Activated CD4-positive, alpha-beta memory T cell treated with anti-CD3 and anti-CD28 coated beads for 36 hours (primary cell): Measurements from ENCODE around the gene MYH7. TPM values are rescaled to one million over a fixed set of nuclear protein-coding genes. Genes with fewer than 3 reads are reported as not detected.

Experiments used
- CTCF ChIA-PET: fragments of 350-600 bp; sonication (Branson Sonifier 250); formaldehyde crosslinking; loops from one replicate; lab custom pipeline; 2021; ENCODE audit warnings: antibody characterized with exemption, inconsistent platforms; lab: Charles Lee
- POLR2A ChIA-PET: fragments of 350-600 bp; sonication (Branson Sonifier 250); formaldehyde crosslinking; loops from one replicate; lab custom pipeline; 2021; ENCODE audit warnings: antibody characterized with exemption; lab: Charles Lee
- DNase-seq: peaks from one replicate; pipeline ENCODE4 v3.0.0-alpha.2; 2020
- H3K27ac Mint-ChIP-seq: one replicate; pipeline ENCODE4 v1.8.0; 2021; ENCODE audit warnings: mixed read lengths
- H3K27me3 Mint-ChIP-seq: one replicate; pipeline ENCODE4 v1.8.0; 2021; ENCODE audit warnings: mixed read lengths
- H3K36me3 Mint-ChIP-seq: one replicate; pipeline ENCODE4 v1.8.0; 2021; ENCODE audit warnings: mixed read lengths
- H3K4me1 Mint-ChIP-seq: one replicate; pipeline ENCODE4 v1.8.0; 2021; ENCODE audit warnings: low read depth, mixed read lengths
- H3K4me3 Mint-ChIP-seq: one replicate; pipeline ENCODE4 v1.8.0; 2021; ENCODE audit warnings: mild to moderate bottlenecking, mixed read lengths
- H3K9me3 Mint-ChIP-seq: one replicate; pipeline ENCODE4 v1.8.0; 2021; ENCODE audit warnings: mixed read lengths
- intact Hi-C: fragments of 100-400 bp; cut with micrococcal nuclease; formaldehyde crosslinking; loops from one replicate; pipeline ENCODE4 v1.15.1; 2023
- total RNA-seq, 2 experiments: library from RNA; stranded (reverse); gene quantifications; one replicate each; pipeline ENCODE4 v1.2.3, GENCODE V29; 2021

MYH7 gene
- total RNA-seq, 2 experiments from 2014 or later = 0.02 TPM; not detected in 1

DNA sequence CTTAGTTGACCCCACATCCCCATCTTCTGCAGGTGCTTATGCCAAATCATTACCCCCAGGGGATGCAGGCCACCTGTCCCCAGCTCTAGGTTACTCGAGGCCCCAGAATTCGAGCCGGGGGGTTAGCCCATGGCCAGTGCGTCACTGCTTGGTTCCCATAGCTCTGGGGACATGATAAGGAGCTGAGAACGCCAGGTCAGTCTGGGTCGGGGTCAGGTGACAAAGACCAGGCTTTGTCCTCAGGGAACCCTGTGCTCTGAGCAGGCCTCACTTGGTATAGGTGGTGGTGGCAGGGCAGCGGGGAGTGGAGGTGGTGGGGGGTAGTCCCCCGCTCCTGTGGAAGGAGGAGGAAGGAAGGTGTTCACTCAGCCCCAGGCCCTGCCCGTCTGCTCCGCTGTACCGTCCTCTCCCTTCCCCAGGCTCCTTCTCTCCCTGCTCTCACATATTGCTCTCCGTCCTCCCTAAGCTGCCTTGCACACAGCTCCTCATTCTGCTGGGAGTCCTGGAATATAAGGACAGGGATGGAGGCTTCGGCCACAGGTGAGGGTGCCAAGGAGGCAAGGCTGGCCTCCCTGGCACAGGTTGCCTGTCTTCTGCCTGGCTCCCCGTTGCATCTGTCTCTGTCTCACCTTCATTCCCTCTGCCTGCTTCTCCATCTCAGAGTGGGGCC is 25.4 kb downstream of the MYH7 start:
- no peak overlapping the region for H3K27ac Mint-ChIP-seq

GRCh38 chr14:23409475-23409874 is 26.0 kb downstream of the MYH7 start:
- Mint-ChIP-seq H3K4me3 (no peak overlapping the region), H3K4me1 (no peaks in the 10 kb centered on the region), H3K36me3 (no peaks in the 10 kb centered on the region), H3K27ac (no peak overlapping the region), H3K27me3 (no peaks in the 10 kb centered on the region), H3K9me3 (no peaks in the 10 kb centered on the region)
- no peak for DNase-seq
- POLR2A ChIA-PET = no interaction called here
- CTCF ChIA-PET = no interaction called here
- intact Hi-C loops = no loop called here

More for the DNA sequence above, 25.4 kb downstream of the MYH7 start:
- ChIA-PET CTCF (interaction anchor here (0.6 kb wide), 1 partner anchor 77 kb away, joined by 3 read pairs; no protein-coding TSS in a partner anchor), POLR2A (interaction anchor here (1.0 kb wide), 1 partner anchor 16 kb away, joined by 3 read pairs; no protein-coding TSS in a partner anchor)
- intact Hi-C loops = no loop called here
- H3K36me3 Mint-ChIP-seq = no peaks in the 10 kb centered on the region
- H3K4me1 Mint-ChIP-seq = no peaks in the 10 kb centered on the region
- no peaks in the 10 kb centered on the region for H3K27me3 Mint-ChIP-seq
- no peak for DNase-seq
- no peak overlapping the region for H3K4me3 Mint-ChIP-seq
- H3K9me3 Mint-ChIP-seq = no peaks in the 10 kb centered on the region

DNA sequence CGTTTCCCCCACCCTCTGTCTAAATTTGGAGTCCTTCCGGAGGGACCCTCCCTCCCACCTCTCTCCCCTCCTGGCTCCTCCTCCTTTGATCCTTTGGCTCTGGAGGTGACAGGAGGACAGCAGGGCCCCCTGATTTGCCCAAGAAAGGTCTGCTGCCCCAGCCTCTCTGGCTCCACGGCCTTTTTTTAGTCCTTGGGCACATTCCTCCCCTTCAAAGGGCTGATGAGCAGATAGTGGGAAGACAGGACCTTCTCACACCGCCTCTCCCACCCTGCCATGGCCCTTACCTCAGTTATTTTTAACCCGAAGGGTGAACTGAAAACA is 27.2 kb downstream of the MYH7 start:
- POLR2A ChIA-PET = no interaction called here
- CTCF ChIA-PET = no interaction called here
- H3K4me1 Mint-ChIP-seq = no peaks in the 10 kb centered on the region
- no peak for DNase-seq
- intact Hi-C loops = no loop called here
- no peaks in the 10 kb centered on the region for H3K9me3 Mint-ChIP-seq
- H3K27ac Mint-ChIP-seq = no peak overlapping the region
- H3K27me3 Mint-ChIP-seq = no peaks in the 10 kb centered on the region
- H3K36me3 Mint-ChIP-seq = no peaks in the 10 kb centered on the region
- no peak overlapping the region for H3K4me3 Mint-ChIP-seq

GRCh38 chr14:23407516-23408306 is 27.7 kb downstream of the MYH7 start, which contains the start of gene MYH6:
Gene MYH6 (minus strand): TSS chr14:23408273. CDS start chr14:23407223, 1,050 bp downstream.
- Mint-ChIP-seq H3K4me1 (no peaks in the 10 kb centered on the region), H3K4me3 (no peak within 1 kb of the TSS), H3K36me3 (no peaks in the 10 kb centered on the region), H3K9me3 (no peaks in the 10 kb centered on the region), H3K27ac (no peak within 1 kb of the TSS), H3K27me3 (no peaks in the 10 kb centered on the region)
- ChIA-PET CTCF (no interaction called here), POLR2A (no interaction called here)
- no peak for DNase-seq
- intact Hi-C loops = no loop called here

DNA sequence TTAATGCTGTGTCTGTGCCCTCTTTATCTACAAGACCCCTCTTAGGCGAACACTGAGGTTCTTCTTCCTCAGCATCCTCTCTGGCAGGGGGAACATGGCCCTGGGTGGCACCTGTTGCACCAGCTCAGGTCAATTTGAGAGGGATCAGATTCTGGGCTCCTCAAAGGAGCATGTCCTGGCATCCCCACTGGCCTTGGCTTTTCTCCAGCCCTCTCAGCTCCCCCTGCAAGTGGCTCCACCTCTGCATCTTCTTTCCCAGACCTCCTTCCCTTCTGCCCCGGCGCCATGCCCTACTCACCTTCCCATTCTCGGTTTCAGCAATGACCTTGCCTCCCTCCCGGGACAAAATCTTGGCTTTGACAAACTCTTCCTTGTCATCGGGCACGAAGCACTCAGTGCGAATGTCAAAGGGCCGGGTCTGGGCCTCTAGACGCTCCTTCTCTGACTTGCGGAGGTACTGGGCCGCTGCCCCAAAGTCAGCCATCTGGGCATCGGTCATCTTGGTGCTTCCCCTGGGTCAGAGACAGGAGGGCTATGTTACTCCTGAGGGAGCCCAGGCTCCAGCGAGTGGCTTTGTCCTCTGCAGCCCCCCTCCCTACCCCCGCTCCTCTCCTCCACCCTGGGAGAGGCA is 28.6 kb downstream of the MYH7 start:
- no peak for DNase-seq
- CTCF ChIA-PET = no interaction called here
- H3K4me1 Mint-ChIP-seq = no peaks in the 10 kb centered on the region
- POLR2A ChIA-PET = no interaction called here
- intact Hi-C loops = no loop called here
- no peaks in the 10 kb centered on the region for H3K9me3 Mint-ChIP-seq
- H3K27ac Mint-ChIP-seq = no peak overlapping the region
- H3K27me3 Mint-ChIP-seq = no peaks in the 10 kb centered on the region
- no peak overlapping the region for H3K4me3 Mint-ChIP-seq
- H3K36me3 Mint-ChIP-seq = no peaks in the 10 kb centered on the region

DNA sequence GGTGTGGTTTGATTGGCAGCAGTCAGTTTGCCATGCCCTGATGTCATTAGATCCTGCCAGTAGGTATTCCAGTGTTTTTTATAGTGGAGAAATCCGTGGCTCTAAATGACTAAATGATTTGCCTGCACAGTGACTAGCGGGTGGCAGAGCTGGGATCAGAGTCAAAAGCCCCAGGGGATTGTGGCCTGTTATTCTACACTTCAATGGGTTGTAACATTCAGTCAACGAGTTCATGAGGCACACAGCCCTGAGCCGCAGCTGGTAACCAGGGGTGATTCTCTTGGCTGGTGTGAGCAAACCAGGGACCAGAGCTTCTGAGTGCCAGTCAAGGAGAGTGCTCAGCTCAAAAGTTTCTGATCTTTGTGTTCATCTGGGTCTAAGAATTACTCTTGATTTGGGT is 29.2 kb downstream of the MYH7 start:
- ChIA-PET POLR2A (no interaction called here), CTCF (no interaction called here)
- Mint-ChIP-seq H3K27ac (no peak overlapping the region), H3K4me3 (no peak overlapping the region), H3K27me3 (no peaks in the 10 kb centered on the region), H3K4me1 (no peaks in the 10 kb centered on the region), H3K36me3 (no peaks in the 10 kb centered on the region), H3K9me3 (no peaks in the 10 kb centered on the region)
- intact Hi-C loops = no loop called here
- DNase-seq = no peak

DNA sequence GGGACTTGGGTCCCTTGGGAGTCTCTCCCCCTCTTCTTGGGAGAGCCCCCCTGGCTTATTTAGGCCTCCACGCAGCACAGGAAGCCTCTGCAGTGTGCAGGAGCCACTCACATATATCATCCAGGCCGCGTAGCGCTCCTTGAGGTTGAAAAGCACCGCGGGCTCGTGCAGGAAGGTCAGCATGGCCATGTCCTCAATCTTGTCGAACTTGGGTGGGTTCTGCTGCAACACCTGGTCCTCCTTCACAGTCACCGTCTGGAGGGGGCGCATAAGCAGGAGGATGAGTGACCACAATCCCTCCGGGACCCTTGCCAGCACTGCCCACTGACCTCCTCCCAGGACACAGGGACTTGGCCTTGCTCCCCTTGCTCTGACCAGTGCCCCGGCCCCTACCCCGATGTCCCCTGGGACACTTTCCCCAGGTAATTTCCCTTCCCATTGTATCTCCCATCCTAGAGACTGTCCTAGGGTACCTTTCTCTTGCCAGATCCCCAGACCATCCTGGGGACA is 29.9 kb downstream of the MYH7 start:
- DNase-seq = no peak
- intact Hi-C loops = no loop called here
- ChIA-PET CTCF (no interaction called here), POLR2A (no interaction called here)
- Mint-ChIP-seq H3K36me3 (no peaks in the 10 kb centered on the region), H3K4me1 (no peaks in the 10 kb centered on the region), H3K9me3 (no peaks in the 10 kb centered on the region), H3K27ac (no peak overlapping the region), H3K4me3 (no peak overlapping the region), H3K27me3 (no peaks in the 10 kb centered on the region)

- intact Hi-C loops = no loop called here
- Mint-ChIP-seq H3K27ac (no peak overlapping the region), H3K4me1 (no peaks in the 10 kb centered on the region), H3K4me3 (no peak overlapping the region), H3K27me3 (no peaks in the 10 kb centered on the region), H3K36me3 (no peaks in the 10 kb centered on the region), H3K9me3 (no peaks in the 10 kb centered on the region)
- POLR2A ChIA-PET = no interaction called here
- DNase-seq = no peak
- CTCF ChIA-PET = no interaction called here
These were observed 30.4 kb downstream of the MYH7 start for GRCh38 chr14:23405096-23405495.

DNA sequence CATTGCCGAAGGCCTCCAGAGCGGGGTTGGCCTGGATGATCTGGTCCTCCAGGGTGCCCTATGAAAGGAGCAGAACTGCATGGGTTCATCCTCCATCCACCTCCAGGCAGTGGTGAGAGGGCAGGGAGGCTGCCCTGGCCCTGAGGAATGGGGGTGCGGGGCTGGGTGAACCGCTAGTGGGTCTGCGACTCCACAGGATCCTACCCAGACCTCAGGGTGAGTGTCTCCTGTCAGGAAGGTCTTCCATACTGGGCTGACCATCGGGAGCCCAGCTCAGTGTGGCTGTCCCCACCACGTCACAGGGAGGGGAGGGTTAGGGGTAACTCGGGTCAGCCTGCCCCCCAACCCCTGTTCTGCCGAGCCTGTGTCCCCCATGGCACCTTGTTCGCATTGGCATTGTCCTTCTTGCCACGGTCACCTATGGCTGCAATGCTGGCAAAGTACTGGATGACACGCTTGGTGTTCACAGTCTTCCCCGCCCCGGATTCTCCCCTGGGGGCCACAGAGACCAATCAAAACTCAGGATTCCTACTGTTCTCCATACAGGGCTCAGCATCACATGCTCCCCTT is 31.0 kb downstream of the MYH7 start:
- intact Hi-C loops = no loop called here
- POLR2A ChIA-PET = no interaction called here
- no peaks in the 10 kb centered on the region for H3K9me3 Mint-ChIP-seq
- no peaks in the 10 kb centered on the region for H3K36me3 Mint-ChIP-seq
- H3K27ac Mint-ChIP-seq = no peak overlapping the region
- no peaks in the 10 kb centered on the region for H3K27me3 Mint-ChIP-seq
- CTCF ChIA-PET = no interaction called here
- DNase-seq = no peak
- no peak overlapping the region for H3K4me3 Mint-ChIP-seq
- no peaks in the 10 kb centered on the region for H3K4me1 Mint-ChIP-seq

DNA sequence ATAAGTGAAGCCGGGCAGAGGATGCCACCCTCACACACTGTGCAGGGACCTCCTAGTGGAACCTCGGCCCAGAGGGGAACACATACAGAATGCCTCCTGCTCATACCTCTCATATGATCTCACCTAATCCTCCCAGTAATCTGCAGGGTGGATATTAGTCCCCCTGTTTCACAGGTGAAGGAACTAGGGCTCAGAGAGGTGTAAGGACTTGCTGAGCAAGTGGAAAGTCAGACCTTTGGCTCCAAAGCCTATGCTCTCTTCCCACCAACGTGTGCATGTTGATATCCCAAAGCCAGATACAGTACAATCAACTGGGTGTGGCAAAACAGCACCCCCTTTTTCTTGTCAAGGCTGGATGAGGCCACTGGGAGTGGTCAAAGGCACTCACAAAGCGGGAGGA is 31.6 kb downstream of the MYH7 start:
- no peak for DNase-seq
- Mint-ChIP-seq H3K27ac (no peak overlapping the region), H3K4me1 (no peaks in the 10 kb centered on the region), H3K4me3 (no peak overlapping the region), H3K27me3 (no peaks in the 10 kb centered on the region), H3K36me3 (no peaks in the 10 kb centered on the region), H3K9me3 (no peaks in the 10 kb centered on the region)
- CTCF ChIA-PET = no interaction called here
- POLR2A ChIA-PET = no interaction called here
- intact Hi-C loops = no loop called here

- no peak for DNase-seq
- Mint-ChIP-seq H3K9me3 (no peaks in the 10 kb centered on the region), H3K4me3 (no peak overlapping the region), H3K4me1 (no peaks in the 10 kb centered on the region), H3K27ac (no peak overlapping the region), H3K27me3 (no peaks in the 10 kb centered on the region), H3K36me3 (no peaks in the 10 kb centered on the region)
- intact Hi-C loops = no loop called here
- POLR2A ChIA-PET = no interaction called here
- CTCF ChIA-PET = no interaction called here
These were observed 32.4 kb downstream of the MYH7 start for GRCh38 chr14:23403139-23403438.

- no peak for DNase-seq
- no peak overlapping the region for H3K4me3 Mint-ChIP-seq
- intact Hi-C loops = no loop called here
- H3K27ac Mint-ChIP-seq = no peak overlapping the region
- no peaks in the 10 kb centered on the region for H3K27me3 Mint-ChIP-seq
- CTCF ChIA-PET = no interaction called here
- no peaks in the 10 kb centered on the region for H3K4me1 Mint-ChIP-seq
- no peaks in the 10 kb centered on the region for H3K9me3 Mint-ChIP-seq
- POLR2A ChIA-PET = no interaction called here
- H3K36me3 Mint-ChIP-seq = no peaks in the 10 kb centered on the region
These were observed 32.9 kb downstream of the MYH7 start for GRCh38 chr14:23402296-23403138.
